GM03348 (cell line): ENCODE data around the gene WDR33.
"Not testable (repeated sequence)": the region's sequence is repeated elsewhere in the genome, so short reads cannot be mapped to it uniquely, and the experiment has no call there.

Experiments
- DNase-seq: peaks from one replicate; pipeline ENCODE4 v3.0.0; 2012; ENCODE audit warnings: low spot score

Gene WDR33

DNA sequence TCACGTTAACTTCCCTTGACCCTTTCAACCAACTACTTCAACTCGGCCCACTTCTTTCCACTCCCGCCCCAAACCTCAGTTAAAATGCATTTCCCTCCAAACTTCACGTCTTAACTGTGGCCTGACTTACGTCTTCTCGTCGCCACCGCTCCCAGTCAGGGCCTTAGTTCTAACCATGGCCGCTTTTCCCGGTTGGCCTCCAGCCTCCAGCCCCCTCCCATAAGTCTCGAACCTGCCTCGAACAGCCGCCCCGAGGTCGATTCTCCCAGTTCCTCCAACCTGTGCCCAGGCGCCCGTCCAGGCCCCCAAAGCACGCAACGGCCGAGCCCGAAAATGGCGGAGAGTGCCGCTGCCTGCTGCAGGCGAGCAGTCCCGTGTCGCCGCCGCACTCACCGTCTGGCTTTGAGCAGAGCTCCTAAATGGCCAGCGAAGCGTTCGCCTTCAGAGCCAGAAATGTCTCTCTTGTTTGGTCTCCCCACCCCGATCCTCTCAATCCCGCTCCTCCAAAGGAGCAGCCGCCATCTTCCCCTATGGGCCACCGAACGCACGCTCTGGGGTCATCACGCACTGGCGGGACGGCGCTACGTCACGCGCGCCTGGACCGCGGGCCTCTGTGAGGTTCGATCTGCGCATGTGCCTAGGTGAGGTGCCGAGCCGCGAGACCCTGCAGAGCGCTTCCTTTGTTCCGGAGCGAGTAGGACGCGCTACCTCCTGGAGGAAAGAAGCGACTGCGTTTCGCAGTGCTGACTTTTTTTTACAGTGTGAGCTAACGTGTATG, at the start of gene WDR33:
Gene WDR33 (minus strand): TSS at position 553 of the 778 bp plus-strand sequence. CDS start 40,190 bp downstream, outside the sequence.
- DNase-seq: peak; percentile 98

DNA sequence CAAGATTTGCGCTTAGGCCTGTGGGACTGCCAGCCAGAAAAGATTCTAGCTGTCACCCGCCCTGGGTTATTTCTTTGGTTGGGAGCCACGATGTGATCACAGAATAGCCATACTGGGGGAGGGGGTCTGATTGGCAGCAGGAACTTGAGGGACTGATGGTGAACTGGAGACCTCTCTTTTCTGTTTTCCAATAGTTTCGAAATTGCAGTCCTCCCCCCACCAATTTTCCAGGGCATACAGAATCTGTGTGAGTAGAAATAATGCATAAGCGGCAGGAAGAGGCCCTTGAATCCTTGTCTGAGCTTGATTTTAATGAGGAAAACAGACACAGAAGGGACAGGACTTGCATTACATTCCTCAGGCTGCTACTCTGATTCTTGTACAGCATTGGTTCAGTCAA, 49.2 kb upstream of the WDR33 start:
- no peak for DNase-seq

DNA sequence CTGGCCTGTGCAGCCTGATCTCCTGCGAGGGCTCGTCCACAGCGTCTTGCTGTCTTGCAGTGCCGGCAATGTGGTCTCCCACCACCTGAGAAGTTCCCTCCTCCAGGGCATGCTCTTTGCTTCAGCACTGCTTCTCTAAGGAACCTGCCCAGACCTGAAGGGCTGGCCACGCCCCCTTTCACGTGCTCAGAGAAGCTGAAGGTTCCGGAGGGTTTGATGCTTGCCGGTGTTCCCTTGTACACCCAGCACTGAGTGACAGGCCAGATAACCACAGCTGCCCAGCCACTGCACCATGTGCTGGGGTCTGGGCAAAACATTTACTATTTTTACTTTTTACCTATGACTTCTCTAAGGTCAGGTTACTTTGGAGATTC, 48.7 kb upstream of the WDR33 start:
- DNase-seq: no peak

DNA sequence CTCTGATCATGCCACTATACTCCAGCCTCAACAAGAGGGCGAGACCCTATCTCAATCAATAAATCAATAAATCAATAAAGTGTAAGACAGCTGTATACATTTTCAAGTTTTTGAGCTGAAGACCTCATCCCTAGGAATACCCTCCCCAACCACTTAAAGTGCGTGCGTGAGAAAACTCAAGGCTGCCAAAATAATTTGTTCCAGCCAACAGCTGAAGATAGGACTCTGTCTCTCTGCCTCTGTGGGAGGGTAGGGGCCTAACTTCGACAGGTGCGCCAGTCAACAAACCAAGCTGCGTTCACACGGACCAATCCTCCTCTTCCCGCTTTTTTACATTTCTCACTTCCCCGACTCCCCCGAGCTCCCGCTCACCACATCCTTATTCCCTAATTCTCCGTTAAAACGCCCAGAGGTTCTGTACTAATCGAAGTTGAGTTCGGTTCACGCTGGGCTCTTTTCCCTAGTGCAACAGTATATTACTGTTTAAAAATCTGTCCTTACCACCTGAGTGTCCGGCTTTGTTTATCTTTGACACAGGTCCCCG, 46.4 kb upstream of the WDR33 start:
- no peak for DNase-seq

DNA sequence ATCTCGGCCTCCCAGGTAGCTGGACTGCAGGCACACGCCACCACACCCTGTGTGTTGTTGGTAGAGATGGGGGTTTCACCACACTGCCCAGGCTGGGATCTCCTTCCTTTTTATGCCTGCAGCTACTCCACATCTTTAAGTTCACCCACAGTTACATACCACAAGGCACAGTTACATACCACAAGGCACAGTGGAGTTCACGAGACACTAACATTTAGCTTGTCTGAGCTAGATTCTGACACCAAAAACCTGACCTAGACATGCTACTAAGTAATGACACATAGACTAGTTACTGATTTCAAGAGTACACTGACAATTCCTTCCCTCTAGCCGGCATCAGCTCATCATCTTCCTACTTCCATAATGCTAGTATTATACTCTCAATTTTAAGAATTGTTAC, 42.7 kb upstream of the WDR33 start:
- no peak for DNase-seq

DNA sequence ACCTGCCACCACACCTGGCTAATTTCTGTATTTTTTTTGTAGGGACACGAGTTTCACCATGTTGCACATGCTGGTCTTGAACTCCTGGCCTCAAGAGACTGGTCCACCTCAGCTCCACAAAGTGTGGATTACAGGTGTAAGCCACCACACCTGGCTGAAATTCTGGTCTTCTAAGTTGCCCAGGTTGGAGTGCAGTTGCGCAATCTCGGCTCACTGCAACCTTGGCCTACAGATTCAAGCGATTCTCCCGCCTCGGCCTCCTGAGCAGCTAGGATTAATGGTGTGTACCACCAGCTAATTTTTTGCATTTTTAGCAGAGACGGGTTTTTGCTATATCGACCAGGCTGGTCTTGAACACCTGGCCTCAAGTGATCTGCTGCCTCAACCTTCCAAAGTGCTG, 41.4 kb upstream of the WDR33 start:
- DNase-seq: no peak

DNA sequence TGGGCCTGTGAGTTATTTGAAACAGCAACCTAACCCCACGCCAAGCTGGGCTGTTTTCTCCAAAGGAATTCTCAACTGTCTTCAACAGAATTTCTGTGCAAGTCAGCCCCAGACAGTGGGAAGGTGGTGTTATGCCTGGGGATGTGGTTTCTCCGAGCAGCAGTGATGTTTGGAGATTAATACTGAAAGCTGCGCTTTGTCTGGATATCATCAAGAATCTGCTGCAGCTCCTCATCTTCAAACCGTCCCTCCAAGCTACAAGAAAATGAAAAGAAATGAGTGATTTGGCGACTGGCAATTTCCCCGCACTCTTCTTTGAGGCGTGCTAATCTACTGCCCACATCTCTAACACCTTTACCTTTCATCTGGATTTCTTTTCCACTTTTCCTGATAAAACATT, 37.0 kb upstream of the WDR33 start:
- DNase-seq: no peak

DNA sequence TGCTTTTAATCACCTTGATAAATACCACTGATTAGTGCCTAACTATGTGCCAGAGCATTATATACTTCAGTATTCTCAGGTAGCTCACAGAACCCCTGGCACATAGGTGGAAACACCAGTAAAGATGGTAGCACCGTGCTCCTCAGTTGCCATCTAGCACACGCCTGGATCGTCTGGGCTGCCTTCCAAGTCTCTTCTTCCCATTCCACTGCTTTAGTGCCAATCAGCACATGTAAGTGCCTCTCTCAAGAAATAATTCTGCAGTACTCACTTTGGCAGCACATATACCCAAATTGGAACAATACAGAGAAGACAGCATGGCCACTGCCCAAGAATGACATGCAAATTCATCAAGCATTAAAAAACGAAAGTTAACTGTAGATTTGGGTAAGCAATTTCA, 34.0 kb upstream of the WDR33 start:
- no peak for DNase-seq

DNA sequence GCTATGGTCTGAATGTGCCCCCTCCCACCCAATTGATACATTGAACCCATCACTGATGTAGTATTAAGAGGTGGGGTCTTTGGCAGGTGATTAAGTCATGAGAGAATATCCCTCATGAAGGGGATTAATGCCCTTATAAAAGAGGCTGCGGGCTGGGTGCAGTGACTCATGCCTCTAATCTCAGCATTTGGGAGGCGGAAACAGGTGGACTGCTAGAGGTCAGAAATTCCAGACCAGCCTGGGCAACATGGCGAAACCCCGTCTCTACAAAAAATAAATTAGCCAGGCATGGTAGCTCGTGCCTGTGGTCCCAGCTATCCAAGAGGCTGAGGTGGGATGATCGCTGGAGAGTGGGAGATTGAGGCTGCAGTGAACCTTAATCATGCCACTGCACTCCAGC, 32.7 kb upstream of the WDR33 start:
- DNase-seq: no peak

DNA sequence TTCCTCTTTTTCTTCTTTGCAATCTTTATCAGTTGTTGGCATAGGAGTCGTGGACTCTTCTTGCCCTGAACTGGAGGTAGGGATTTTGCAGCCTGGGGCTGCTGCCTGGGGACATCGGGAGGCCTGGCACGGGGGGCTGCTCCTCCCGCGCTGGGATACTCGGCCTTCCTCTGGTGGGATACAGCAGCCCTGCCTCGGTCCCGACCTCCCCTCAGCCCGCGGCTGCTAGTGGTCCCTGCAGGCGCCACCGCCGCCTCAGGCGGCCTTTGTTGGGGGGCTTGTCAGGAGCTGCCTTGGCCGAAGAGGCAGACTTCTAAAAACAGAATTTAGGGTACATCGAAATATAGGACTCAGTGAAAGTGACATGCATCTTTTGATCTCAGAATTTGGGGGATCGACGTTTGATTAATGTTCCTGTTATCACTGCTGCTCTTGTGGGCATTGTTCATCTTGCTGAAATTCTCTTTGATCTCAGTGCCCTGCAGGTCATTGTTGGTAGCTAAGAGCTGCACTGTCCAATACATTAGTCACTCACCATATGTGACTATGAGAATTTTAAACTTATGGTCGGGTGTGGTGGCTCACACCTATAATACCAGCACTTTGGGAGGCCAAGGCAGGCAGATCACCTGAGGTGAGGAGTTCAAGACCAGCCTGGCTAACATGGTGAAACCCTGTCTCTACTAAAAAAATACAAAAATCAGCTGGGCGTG, 30.7 kb upstream of the WDR33 start:
- DNase-seq: no peak

DNA sequence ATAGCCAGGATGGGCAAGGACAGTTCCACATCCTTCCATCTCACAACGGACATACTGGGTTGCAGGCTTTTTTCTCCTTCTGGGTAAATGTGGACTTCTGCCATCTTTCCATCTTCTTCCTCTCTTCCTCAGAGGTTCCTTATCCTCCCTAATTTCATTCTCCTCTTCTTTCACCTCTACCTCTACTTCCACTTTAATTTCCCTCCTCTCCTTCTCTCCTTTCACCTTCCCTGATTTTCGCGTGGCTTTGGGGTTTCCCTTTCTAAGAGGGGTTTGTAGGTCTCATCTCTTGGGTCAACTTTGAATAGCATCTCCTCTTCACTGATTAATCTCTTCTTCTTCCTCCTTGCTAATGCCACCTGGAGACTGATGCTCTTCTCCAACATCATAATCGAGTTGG, 29.9 kb upstream of the WDR33 start:
- DNase-seq: no peak

DNA sequence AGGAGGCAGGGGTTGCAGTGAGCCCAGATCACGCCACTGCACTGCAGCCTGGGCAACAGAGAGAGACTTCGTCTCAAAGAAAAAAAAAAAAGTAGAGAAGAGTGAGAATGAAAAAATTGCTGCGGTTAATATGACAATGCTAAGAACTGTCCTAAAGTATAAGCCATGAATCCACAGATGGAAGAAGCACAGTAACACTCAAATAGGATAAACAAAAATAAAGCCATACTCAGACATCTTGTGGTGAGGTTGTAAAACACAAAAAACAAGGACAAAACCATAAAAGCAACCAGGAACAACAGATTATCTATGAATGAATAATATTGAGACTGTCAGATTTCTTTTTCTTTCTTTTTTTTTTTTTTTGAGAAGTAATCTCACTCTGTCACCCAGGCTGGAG, 24.0 kb upstream of the WDR33 start:
- DNase-seq: no peak

DNA sequence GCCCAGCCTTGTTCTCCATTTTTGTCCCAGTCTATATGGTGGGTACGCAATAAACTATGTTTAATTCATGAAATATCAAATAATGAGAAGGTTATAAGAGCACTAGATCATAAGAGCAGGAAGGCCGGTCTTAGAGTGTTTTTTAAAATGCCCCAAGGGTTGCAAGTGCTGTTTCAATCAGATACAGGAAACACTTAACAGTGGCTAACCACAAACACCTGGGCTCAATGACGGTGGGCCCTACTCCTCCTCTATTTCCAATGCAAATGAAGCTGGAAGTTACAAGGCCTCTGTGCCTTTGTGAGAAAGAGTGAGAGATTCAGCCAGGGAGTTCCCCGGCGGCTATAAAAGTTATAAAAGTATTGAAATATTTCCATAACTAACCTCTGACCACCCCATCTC, 18.9 kb upstream of the WDR33 start:
- DNase-seq: no peak

DNA sequence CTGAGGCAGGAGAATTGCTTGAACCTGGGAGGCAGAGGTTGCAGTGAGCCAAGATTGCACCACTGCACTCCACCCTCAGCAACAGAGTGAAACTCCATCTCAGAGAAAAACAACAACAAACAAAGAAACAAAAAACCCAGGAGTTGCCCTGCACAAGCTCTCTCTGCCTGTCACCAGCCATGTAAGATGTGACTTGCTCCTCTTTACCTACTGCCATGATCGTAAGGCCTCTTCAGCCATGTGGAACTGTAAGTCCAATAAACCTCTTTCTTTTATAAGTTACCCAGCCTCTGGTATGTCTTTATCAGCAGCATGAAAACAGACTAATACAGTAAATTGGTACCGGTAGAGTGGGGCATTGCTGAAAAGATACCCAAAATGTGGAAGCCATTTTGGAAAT, 15.7 kb upstream of the WDR33 start:
- DNase-seq: not testable (repeated sequence)

DNA sequence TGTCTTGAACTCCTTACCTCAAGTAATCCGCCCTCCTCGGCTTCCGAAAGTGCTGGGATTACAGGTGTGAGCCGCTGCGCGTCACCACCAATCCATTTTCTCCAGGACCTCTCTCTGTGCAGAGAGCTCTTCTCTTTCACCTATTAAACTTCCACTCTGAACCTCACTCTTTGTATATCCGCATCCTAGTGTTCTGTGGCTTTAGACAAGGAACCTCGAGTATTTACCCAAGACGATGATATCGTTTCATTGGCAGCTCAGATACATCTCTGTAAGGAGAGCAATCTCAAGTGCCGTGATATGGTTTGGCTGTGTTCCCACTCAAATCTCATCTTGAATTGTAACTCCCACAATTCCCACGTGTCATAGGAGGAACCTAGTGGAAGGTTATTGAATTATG, 15.1 kb upstream of the WDR33 start:
- DNase-seq: no peak

DNA sequence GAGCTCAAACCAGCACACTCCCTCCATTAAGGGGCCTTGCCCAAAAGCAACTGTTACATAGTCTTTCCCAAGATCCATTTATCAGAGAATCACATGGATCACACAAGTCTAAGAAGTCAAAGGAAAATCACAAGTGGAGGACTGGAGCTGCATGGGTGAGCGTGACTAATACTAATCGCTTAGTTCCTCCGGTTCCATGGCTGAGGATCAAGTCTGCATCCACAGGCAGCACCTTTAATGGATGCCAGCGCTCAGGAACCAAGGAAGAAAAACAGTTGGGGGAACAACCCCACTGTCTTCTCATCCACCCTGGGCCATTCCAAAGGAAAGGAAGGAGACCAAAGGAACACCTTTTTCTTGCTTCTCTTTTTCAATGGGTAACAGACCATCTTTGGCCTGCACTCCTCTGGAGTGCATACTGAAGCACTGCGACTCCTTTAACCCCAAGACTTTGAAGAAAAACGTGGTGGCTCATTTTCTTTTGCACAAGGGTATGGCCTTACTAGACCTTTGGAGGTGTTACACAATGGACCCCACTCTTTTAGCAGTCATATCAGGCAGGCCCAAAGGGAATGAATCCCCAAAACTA, 9.2 kb upstream of the WDR33 start:
- no peak for DNase-seq

DNA sequence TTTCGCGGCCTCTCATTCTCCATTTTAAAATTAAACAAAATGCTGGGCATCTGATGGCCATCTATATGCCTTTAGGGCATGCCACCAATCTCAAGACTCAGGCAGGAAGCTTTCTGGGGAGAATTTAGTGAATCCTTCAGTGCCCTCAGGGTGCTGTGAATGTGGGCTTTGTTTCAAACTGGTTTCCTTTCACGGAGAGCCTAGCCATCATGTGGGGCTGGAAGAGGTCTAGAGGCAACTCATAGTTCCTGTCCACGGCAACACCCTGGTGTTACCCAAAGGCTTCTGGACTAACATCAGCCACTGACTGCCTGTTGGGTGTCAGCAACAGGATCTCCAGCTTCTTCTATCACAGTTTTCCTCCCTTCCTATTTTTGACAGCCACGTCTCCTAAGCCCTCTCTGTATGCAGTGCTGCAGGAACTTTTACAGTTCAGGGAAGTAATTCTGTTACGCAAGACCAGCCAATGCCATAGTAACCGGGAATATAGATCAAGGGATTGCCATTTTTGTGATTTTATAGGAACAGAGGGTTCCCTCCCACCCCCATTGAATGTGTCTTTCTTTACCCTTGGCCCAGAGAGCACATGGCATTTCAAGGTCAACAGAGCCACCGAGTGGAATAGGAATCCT, 7.9 kb upstream of the WDR33 start:
- DNase-seq: no peak

DNA sequence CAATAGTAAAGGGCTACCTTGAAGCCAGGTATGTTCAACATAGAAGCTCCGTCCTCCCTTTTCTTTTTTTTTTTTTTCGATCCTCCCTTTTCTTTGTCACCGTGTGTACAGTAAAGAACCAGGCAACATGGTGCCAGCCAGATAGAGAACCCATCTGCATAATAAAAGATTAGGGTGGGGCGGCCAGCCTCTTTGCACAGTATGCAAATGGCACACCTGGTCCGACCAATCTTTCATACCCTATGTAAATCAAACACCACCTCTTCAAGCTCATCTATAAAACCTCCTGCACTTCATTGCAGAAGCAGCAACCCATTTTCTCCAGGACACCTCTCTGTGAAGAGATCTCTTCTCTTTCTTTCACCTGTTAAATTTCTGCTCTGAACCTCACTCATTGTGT, 7.3 kb upstream of the WDR33 start:
- no peak for DNase-seq

DNA sequence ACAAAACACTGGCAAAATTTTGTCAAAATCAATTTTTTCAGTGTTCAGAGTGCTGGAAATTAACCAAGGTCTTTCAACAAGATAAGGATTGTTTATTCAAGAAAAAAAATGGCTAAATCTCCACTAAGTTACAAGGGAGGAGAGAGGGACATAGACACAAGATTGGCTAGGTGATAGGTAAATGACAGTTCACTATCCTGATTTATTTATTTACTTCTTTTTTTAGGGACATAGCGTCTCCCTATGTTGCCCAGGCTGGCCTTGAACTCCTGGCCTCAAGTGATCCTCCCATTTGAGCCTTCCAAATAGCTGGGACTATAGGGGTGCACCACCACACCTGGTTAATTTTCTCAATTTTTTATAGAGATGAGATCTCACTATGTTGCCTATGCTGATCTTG, 3.7 kb upstream of the WDR33 start:
- DNase-seq: no peak

DNA sequence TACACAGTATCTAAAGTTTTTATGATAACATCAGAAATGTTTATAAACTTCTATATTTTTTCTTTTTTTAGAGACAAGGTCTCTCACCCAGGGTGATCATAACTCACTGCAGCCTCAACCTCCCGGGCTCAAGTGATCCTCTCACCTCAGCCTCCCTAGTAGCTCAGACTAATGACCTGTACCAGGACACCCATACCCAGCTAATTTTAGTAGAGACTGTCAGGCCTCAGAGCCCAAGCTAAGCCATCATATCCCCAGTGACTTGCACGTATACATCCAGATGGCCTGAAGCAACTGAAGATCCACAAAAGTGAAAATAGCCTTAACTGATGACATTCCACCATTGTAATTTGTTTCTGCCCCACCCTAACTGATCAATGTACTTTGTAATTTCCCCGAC, 1.5 kb upstream of the WDR33 start:
- not testable (repeated sequence) for DNase-seq

DNA sequence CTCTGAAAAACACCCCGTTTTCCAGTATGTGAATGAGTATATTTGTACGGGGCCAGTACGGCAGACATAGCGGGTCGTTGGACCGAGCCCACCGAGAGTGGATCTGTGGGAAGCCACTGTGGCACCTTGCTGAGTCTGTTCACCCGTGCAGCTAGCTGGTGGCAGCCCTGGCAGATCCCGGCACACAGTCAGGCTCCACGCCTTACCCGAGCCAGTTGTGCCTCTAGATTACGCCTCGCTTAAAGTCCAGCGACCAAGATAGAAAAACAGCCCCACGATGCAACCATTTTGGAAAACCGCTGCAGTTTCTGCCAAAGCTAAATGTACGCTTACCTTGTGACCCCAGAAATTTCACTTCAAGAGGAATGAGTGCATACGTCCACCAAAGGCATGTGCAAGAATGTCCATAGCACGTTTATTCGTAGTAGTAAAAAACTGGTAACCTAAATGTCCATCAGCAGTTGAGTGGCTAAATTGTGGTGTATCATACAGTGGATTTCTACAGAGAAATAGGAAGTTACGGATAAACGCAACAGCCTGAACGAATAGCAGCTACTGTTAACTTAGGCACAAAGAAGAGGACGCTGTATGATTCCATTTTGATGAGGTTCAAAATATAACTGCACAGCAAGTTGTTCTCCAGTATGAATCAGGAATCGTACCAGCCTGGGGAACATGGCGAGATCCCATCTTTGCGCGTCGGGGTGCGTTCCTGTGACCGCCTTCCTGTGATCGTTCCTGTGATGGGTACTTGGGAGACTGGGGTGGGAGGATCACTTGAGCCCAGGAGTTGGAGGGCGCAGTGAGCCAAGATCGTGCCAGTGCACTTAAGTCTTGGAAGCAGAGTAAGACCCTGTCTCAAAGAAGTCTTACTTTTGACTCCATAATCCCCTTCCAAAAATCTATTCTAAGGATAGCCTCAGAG, 688 bp upstream of the WDR33 start:
- DNase-seq: no peak
